Measurements from ENCODE around the gene GUCD1.

Gene GUCD1

DNA sequence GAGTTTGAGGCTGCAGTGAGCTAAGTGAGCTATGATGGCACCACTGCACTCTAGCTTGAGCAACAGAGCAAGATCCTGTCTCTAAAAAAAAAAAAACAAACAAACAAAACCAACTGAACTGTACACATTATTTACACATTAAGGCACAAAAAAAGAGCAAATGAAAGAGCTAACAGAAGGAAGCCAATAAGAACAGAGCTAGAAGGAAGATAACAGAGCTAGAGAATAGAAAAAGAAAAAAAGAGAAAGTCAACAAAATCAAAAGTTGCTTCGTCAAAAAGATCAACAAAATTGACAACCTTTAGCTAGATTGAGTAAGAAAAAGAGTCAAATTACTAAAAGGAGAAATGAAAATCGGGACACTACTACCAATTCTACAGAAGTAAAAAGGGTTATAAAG lies 25.0 kb downstream of the GUCD1 start:
- no peak for DNase-seq (ENCODE audit: low spot score)

DNA sequence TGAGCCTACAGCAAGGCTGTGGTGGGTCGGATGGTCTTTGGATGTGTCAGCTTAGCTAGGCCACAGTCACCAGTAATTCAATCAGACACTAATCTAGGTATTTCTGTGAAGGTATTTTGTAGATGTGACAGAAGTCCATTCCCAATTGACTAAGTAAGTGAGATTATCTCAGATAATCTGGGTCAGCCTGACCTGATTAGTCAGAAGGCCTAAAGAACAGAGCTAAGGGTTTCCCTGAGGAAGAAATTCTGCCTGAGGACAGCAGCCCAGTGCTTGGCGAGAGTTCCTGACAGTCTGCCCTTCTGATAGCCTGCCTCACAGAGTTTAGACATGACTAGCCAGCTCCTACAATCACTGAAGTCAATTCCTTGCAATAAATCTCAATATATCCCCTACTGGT lies 28.7 kb downstream of the GUCD1 start:
- no peak for DNase-seq (ENCODE audit: low spot score)

- DNase-seq (ENCODE audit: low spot score) = peak; percentile 77
These were observed 29.4 kb downstream of the GUCD1 start for GRCh38 chr22:24525416-24526037.

- no peak for DNase-seq (ENCODE audit: low spot score)
These were observed 31.1 kb downstream of the GUCD1 start for GRCh38 chr22:24523873-24524272.

GRCh38 chr22:24521791-24522245 lies 33.1 kb downstream of the GUCD1 start:
- DNase-seq (ENCODE audit: low spot score) = peak; percentile 40

- no peak for DNase-seq (ENCODE audit: low spot score)
These were observed 35.4 kb downstream of the GUCD1 start for GRCh38 chr22:24519496-24519895.

DNA sequence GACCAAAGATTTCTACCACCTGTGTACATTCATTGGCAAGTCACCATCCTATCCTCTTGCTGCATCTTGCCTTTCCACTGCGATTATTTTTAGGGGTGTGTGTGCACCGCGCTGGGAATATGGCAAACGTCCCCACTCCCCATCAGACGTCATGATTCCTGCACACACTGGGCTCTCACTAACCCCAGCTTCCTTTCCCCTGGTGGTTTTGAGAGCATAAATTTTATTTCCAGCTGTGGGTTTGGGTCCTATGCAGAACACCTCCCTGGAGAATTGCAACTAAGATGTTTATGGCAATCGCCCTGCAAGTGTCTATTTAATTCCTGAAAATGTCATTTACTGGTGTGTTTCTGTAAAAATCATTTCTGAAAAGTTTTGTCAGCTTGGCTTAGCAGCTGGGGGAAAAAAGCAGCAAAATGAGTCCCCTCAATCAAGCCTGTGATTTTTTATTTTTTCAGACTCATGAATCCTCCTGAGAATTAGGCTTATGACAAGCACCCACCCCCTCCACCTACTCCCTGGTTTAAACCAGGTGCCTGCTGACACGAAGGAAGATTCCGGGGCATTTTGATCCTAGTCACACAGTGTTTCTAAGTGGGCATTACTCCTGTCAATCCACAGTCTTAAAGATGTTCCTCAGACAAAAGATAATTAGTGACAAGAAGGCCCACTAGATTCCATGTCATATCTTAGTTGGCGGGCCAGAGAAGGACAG lies 36.0 kb downstream of the GUCD1 start:
- DNase-seq (ENCODE audit: low spot score) = no peak

GRCh38 chr22:24518228-24518627 lies 36.7 kb downstream of the GUCD1 start:
- DNase-seq (ENCODE audit: low spot score) = no peak

DNA sequence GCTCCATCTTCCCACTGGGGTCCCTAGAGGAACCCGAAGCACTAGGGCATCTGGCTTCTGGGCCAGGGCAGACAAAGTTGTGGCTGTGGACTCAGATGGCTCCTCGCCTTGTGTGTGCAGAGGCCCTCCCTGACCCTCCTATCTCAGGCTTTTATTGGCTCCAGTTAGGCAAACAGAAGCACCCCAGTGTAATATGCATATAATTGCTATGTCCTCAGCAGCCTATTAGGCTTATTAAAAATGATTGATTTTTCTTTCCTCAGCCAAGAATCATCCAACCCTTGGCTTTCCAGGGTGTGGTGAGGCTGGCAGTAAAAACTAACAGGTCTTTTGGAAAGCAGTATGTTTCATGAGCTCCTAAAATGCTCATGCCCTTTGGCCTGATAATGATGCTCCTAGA lies 37.5 kb downstream of the GUCD1 start:
- no peak for DNase-seq (ENCODE audit: low spot score)

GRCh38 chr22:24516301-24516737 lies 38.6 kb downstream of the GUCD1 start:
- DNase-seq (ENCODE audit: low spot score) = no peak

DNA sequence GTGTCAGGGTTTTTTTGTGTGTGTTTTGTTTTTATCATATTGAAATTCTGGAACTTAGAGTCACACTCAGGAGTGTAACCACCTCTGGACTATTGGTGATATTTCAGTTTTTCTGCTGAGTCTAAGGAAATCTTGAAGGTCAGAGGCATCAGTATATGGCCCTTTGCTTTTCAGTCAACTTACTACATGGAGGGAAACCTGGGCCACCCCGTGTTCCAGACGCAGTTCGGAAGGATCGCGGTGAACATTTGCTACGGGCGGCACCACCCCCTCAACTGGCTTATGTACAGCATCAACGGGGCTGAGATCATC lies 40.0 kb downstream of the GUCD1 start:
- DNase-seq (ENCODE audit: low spot score) = no peak

DNA sequence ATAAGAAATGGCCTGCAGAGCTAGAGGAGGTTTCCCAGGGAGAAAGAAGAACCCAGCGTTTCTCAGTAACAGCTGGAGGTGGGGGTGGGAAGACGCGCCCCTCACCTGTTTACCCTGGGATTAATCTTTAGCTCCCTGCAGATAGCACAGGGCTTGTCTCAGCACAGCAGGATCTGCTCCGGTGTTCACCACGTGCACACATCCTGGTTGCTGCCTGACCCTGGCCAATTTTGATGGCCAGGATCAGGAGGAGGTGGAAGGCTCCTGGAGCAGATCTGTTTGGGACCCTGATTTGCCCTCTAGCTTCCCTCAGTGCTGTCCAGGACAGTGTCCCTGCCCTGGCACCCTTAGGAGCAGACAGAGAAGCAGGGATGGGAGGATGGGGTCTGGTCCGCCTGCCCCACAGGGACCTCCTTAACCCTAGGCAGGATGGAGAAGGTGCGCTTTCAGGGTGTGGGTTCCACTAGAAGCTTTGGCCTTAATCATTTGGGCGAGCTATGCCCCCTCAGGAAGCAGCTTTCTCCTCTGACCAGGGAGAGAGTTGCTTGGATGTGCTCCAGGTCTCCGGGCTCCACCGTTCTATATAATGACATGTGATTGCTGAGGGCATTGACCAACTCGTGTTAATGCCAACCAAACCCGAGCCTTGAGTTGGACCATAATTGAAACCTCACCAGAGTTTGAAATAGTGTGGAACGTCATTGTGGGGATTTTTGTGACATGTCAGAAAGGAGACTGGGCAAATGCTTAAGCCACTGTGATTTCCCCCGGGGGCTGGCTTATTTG lies 40.5 kb downstream of the GUCD1 start:
- DNase-seq (ENCODE audit: low spot score) = no peak

- no peak for DNase-seq (ENCODE audit: low spot score)
These were observed 41.3 kb downstream of the GUCD1 start for GRCh38 chr22:24513378-24514240.

DNA sequence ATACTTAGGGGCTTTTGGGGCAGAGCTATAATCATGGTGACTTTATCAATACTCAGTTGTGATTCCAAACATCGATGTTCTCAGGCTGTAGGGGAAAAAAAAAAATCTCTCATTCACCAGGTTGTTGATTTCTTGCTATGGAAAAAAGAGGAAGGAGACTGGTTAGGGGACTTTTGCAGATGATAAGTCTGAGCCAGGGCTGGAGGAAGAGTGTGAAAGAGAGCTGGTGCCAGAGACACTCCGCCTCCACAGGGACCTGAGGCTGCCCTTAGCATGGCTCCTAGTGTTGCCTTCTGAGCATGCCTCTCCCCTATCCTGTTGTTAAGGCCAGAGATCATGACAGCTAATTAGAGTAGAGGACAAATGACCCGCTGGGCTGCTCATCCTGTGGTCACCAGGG lies 42.9 kb downstream of the GUCD1 start:
- no peak for DNase-seq (ENCODE audit: low spot score)

DNA sequence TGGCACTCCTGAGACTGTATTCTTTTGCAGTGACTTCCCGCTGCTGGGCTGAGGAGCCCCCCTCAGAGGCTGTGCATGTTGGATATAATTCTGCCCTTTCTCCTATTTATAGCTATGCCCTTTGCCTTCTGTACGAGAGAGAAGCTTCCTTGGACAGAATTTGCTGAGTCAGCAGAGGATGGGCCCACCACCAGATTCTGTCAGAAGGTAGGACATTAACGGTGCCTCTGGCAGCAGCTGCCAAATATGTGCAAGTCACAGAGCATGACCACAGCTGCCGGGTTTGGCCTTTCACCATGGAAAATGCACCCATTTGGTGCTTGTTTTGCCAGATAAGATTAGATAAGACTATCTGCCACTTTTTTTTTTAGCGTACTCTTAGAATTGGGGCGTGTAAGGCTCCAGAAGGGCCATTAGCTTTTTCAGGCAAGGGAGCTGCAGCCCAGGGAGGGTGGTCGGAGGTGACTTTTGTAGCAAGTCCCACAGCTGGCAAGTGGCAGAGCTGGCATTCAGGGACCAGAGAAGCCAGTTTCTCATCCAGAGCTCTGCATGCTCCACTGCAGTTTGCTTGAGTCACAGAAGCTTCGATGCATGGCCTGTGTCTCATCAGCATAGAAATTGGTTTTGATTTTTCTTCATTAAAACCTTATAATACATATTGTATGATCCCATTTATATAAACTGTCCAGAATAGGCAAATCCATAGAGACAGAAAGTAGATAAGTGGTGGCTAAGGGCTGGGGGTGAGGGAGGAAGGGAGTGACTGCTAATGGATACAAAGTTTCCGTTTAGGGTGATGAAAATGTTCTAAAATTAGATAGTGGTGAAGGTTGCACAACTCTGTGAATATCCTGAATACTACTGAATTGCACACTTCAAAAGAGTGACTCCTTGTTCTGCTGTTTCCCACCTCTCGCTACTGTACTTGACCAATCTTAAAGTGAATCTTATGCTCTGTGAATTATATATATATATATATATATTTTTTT lies 44.0 kb downstream of the GUCD1 start:
- DNase-seq (ENCODE audit: low spot score) = no peak

GRCh38 chr22:24507716-24508115 lies 47.2 kb downstream of the GUCD1 start:
- no peak for DNase-seq (ENCODE audit: low spot score)

DNA sequence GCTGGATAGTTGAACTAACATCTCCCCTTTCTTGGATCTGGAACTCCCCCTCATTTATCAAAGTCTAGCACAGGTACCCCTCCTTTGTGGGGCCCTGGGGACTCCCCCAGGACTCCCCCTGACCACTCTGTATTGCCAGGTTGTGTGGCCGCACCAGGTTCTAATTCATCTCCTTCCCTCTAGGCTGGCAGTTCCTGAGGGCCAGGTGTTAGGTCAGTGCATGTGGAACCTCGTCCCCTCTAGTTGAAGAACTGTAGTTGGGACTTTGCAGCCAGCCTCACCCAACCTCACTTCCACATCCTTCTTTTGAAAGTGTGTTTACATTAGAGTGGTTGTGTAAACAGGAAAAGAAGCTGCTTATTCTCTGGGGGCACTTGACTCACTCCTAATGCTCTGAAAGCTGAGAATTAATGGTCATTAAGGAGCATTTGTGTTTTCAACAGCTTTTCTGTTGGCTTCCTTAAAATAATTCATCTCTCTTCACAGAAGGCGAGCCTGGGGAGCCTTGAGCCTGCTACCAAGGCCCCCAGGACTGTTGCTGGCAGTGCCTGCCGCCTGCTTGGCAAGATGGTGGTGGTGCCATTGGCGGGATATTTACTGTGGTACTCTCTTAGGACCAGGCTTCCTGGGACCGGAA lies 48.0 kb downstream of the GUCD1 start:
- DNase-seq (ENCODE audit: low spot score) = no peak

DNA sequence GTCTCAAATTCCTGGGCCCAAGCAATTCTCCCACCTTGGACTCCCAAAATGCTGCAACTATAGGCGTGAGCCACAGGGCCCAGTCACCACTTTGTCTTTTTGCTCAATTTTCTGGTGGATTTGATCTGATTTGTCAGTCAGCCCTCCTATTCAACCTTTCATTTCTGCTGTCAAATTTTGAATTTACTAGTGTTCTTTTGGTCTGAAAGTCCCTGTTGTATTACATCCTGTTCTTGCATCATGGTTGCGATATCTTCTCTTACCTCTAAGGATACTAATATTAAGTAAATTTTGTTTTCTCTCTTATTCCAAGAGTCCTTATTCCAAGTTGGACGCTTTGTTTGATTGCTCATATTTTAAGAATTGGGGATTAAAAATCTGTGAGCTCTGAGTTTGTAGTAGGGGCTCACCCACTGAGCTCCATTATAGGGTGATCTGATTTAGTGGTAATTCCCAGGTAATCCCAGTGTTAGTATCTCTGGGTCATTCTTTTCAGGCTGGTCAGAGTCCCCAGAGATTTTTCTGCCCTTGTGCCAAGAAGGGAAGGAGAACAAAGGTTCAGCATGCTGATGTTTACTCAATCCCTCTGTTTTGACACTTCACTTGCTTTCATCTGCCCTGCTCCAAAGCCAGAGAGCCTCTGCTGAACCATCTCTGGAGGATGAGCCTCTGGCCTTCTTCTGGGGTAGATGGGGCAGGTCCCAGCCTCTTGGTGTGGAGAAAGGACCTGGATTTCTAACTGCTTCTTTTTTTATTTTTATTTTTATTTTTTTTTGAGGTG lies 49.8 kb downstream of the GUCD1 start:
- DNase-seq (ENCODE audit: low spot score) = no peak

- DNase-seq (ENCODE audit: low spot score) = no peak
These were observed 50.4 kb downstream of the GUCD1 start for GRCh38 chr22:24504540-24504939.

Data from CD4-positive, alpha-beta T cell treated with Interleukin-6 at 100 ng/mL for 8 hours (primary cell).